H1 (cell line): Measurements from ENCODE around the gene CRIP1. TPM values are rescaled to one million over a fixed set of nuclear protein-coding genes. Genes with fewer than 3 reads are reported as not detected.

Experiments
- CTCF ChIA-PET: fragments of 300-600 bp; sonication (Branson Sonifier 250); formaldehyde crosslinking; loops from one replicate; lab custom pipeline; 2021; ENCODE audit not compliant: partially characterized antibody; lab: Charles Lee
- POLR2A ChIA-PET: fragments of 300-600 bp; sonication (Branson Sonifier 250); formaldehyde crosslinking; loops from one replicate; lab custom pipeline; 2021; ENCODE audit warnings: inconsistent platforms; ENCODE audit not compliant: partially characterized antibody; lab: Charles Lee
- DNase-seq, 2 experiments: peaks; one replicate each; pipeline versions ENCODE4 v3.0.0 to v3.0.0-alpha.2; 2010 to 2022; ENCODE audit warnings: low spot score in 2 of 2, low read depth in 1 of 2, mixed read lengths in 1 of 2
- FAIRE-seq: peaks from 2 replicates; lab custom pipeline; 2011; peaks lifted over from hg19 to GRCh38; lab: Jason Lieb, UNC
- H2AFZ ChIP-seq: 2 replicates; pipeline ENCODE4 v1.8.1; 2012; ENCODE audit warnings: low read length, inconsistent platforms
- H2AK5ac ChIP-seq: 2 replicates; pipeline ENCODE4 v1.6.1; 2013; ENCODE audit warnings: low read depth, low read length
- H2BK120ac ChIP-seq: replicated peaks from 2 replicates; pipeline ENCODE3; 2013; ENCODE audit warnings: low read depth, low read length, inconsistent platforms
- H2BK12ac ChIP-seq: 2 replicates; pipeline ENCODE4 v1.6.1; 2013; ENCODE audit warnings: low read depth, low read length
- H2BK15ac ChIP-seq: 2 replicates; pipeline ENCODE4 v1.6.1; 2013; ENCODE audit warnings: low read length
- H2BK20ac ChIP-seq: 2 replicates; pipeline ENCODE4 v1.6.1; 2013; ENCODE audit warnings: low read length
- H2BK5ac ChIP-seq: 2 replicates; pipeline ENCODE4 v1.6.1; 2013; ENCODE audit warnings: low read depth, low read length
- H3K14ac ChIP-seq: 2 replicates; pipeline ENCODE4 v1.6.1; 2013; ENCODE audit warnings: inconsistent platforms; ENCODE audit not compliant: insufficient read length
- H3K18ac ChIP-seq: 2 replicates; pipeline ENCODE4 v1.6.1; 2013; ENCODE audit warnings: low read length; ENCODE audit errors: extremely low read depth
- H3K23ac ChIP-seq: 2 replicates; pipeline ENCODE4 v1.6.1; 2013; ENCODE audit warnings: inconsistent platforms; ENCODE audit not compliant: insufficient read length
- H3K23me2 ChIP-seq: 2 replicates; pipeline ENCODE4 v1.6.1; 2013; ENCODE audit warnings: low read depth, low read length
- H3K27ac ChIP-seq: 2 replicates; pipeline ENCODE4 v1.6.1; 2011; ENCODE audit warnings: low read depth, low read length, inconsistent platforms
- H3K27me3 ChIP-seq, 4 experiments: replicated peaks in 1 of 4; 1 replicate in 1 of 4; 2 replicates in 3 of 4; pipeline versions ENCODE4 v1.6.1 to v1.8.1; 2011 to 2013; ENCODE audit warnings: low read length in 3 of 4, mild to moderate bottlenecking in 3 of 4, inconsistent platforms in 2 of 4, mixed read lengths in 2 of 4, moderate library complexity in 1 of 4; ENCODE audit not compliant: control insufficient read depth in 3 of 4, insufficient read depth in 3 of 4; ENCODE audit errors: extremely low read depth in 1 of 4
- H3K36me3 ChIP-seq, 4 experiments: 2 replicates each; pipeline versions ENCODE4 v1.6.1 to v1.8.1; 2011 to 2013; ENCODE audit warnings: mild to moderate bottlenecking in 4 of 4, low read length in 3 of 4, moderate library complexity in 2 of 4, control low read depth in 1 of 4, inconsistent platforms in 1 of 4; ENCODE audit not compliant: insufficient read depth in 4 of 4, control insufficient read depth in 2 of 4
- H3K4ac ChIP-seq: replicated peaks from 2 replicates; pipeline ENCODE3; 2013; ENCODE audit warnings: low read length, low read depth, mixed read lengths, inconsistent platforms; ENCODE audit not compliant: insufficient read length
- H3K4me1 ChIP-seq, 4 experiments: replicated peaks in 1 of 4; 1 replicate in 1 of 4; 2 replicates in 3 of 4; pipeline versions ENCODE4 v1.6.1 to v1.8.1; 2011 to 2013; ENCODE audit warnings: low read length in 3 of 4, inconsistent platforms in 2 of 4, mixed read lengths in 1 of 4; ENCODE audit not compliant: insufficient read depth in 4 of 4, control insufficient read depth in 3 of 4
- H3K4me2 ChIP-seq, 2 experiments: 2 replicates each; pipeline versions ENCODE4 v1.6.1 to v1.8.1; 2011 to 2013; ENCODE audit warnings: low read depth in 2 of 2, low read length in 2 of 2, control low read depth in 1 of 2, inconsistent platforms in 1 of 2, mild to moderate bottlenecking in 1 of 2; ENCODE audit not compliant: insufficient read depth in 1 of 2
- H3K4me3 ChIP-seq, 4 experiments: fragments of 200-600, 300-600 bp in 1 of 4; sonication (generic), shearing (Covaris generic), sonication (Bioruptor Twin) in 1 of 4; 2 replicates each; pipeline versions ENCODE4 v1.5.1 to v1.8.1; 2011 to 2016; ENCODE audit warnings: low read length in 4 of 4, low read depth in 3 of 4, control low read depth in 2 of 4, inconsistent platforms in 2 of 4, mild to moderate bottlenecking in 2 of 4, mixed read lengths in 1 of 4, moderate library complexity in 1 of 4; ENCODE audit not compliant: insufficient read depth in 2 of 4; ENCODE audit errors: extremely low read depth in 1 of 4
- H3K56ac ChIP-seq: replicated peaks from 2 replicates; pipeline ENCODE3; 2013; ENCODE audit warnings: low read depth, mild to moderate bottlenecking, mixed read lengths, low read length, inconsistent platforms; ENCODE audit not compliant: insufficient read length
- H3K79me1 ChIP-seq: 2 replicates; pipeline ENCODE4 v1.6.1; 2013; ENCODE audit warnings: low read depth, low read length, control low read depth
- H3K79me2 ChIP-seq, 2 experiments: 2 replicates each; pipeline versions ENCODE4 v1.6.1 to v1.8.1; 2012 to 2013; ENCODE audit warnings: low read length in 2 of 2, mild to moderate bottlenecking in 2 of 2, inconsistent platforms in 1 of 2; ENCODE audit not compliant: insufficient read depth in 2 of 2, control insufficient read depth in 1 of 2
- H3K9ac ChIP-seq, 4 experiments: replicated peaks in 1 of 4; 1 replicate in 1 of 4; 2 replicates in 3 of 4; pipeline versions ENCODE4 v1.6.1 to v1.8.1; 2011 to 2013; ENCODE audit warnings: low read depth in 3 of 4, low read length in 3 of 4, control low read depth in 2 of 4, mild to moderate bottlenecking in 2 of 4, moderate library complexity in 2 of 4, inconsistent platforms in 1 of 4; ENCODE audit errors: extremely low read depth in 1 of 4
- H3K9me3 ChIP-seq, 2 experiments: 2 replicates each; pipeline versions ENCODE4 v1.6.1 to v1.8.1; 2012 to 2013; ENCODE audit warnings: mild to moderate bottlenecking in 2 of 2, moderate library complexity in 2 of 2, control low read depth in 1 of 2, inconsistent platforms in 1 of 2, low read depth in 1 of 2, low read length in 1 of 2, mixed read lengths in 1 of 2; ENCODE audit not compliant: insufficient read depth in 2 of 2
- H4K20me1 ChIP-seq, 2 experiments: replicated peaks in 1 of 2; 2 replicates each; pipeline versions ENCODE3 to v1.8.1; 2011 to 2013; ENCODE audit warnings: inconsistent platforms in 2 of 2, low read length in 2 of 2, mild to moderate bottlenecking in 1 of 2; ENCODE audit not compliant: insufficient read depth in 2 of 2, control insufficient read depth in 1 of 2
- H4K5ac ChIP-seq: 2 replicates; pipeline ENCODE4 v1.6.1; 2013; ENCODE audit warnings: low read length, low read depth, mixed read lengths, inconsistent platforms; ENCODE audit not compliant: insufficient read length
- H4K8ac ChIP-seq: 2 replicates; pipeline ENCODE4 v1.8.0; 2013; ENCODE audit warnings: mild to moderate bottlenecking, moderate library complexity, low read length, inconsistent platforms; ENCODE audit not compliant: insufficient read depth; ENCODE audit errors: extremely low read depth
- H4K91ac ChIP-seq: replicated peaks from 2 replicates; pipeline ENCODE3; 2013; ENCODE audit warnings: low read length, mixed read lengths, inconsistent platforms; ENCODE audit not compliant: insufficient read length
- HDAC6 ChIP-seq: IDR thresholded peaks from one replicate; pipeline ENCODE4 v1.7.1; 2012; ENCODE audit warnings: low read depth, mild to moderate bottlenecking, inconsistent platforms, low read length, moderate library complexity
- WGBS, 2 experiments: shearing (Covaris generic) in 1 of 2; methylation state at CpG; one replicate each; pipeline versions ENCODE4 v1.1.6 to v1.1.7; 2013 to 2015; ENCODE audit warnings: low lambda C conversion rate in 2 of 2, mixed read lengths in 2 of 2, inconsistent platforms in 1 of 2, low coverage in 1 of 2, missing lambda C conversion rate in 1 of 2; ENCODE audit not compliant: insufficient replicate concordance in 2 of 2, insufficient coverage in 1 of 2, insufficient read length in 1 of 2; ENCODE audit errors: extremely low coverage in 1 of 2, missing lambda C conversion rate in 1 of 2; 5-methylcytosine and 5-hydroxymethylcytosine counted together
- polyA plus RNA-seq, 7 experiments: library from polyadenylated mRNA; depleted of rRNA in 3 of 7; stranded (reverse) in 5 of 7; unstranded in 2 of 7; fragments of >200 nt in 5 of 7; fragments of 200-250 nt in 2 of 7; gene quantifications; 1 replicate in 5 of 7; 2 replicates in 1 of 7; 4 replicates in 1 of 7; pipeline versions ENCODE4 v1.2.1 to v1.2.3, GENCODE V29; 2011 to 2013; ENCODE audit warnings: missing spikeins in 2 of 7, mixed read lengths in 2 of 7
- total RNA-seq: library from RNA; stranded (reverse); fragmentation: NEBNext Ultra II Directional; extraction: Animal tissue kit (Norgen Biotek cat#: 25700); gene quantifications from 2 replicates; pipeline ENCODE4 v1.2.1, GENCODE V29; 2021

CRIP1 gene
- total and polyA plus RNA-seq, 2 of the 8 experiments (the other 6 are each of a cell fraction or from before 2014, with no cell fraction given): 1.2 to 2.2 TPM

DNA sequence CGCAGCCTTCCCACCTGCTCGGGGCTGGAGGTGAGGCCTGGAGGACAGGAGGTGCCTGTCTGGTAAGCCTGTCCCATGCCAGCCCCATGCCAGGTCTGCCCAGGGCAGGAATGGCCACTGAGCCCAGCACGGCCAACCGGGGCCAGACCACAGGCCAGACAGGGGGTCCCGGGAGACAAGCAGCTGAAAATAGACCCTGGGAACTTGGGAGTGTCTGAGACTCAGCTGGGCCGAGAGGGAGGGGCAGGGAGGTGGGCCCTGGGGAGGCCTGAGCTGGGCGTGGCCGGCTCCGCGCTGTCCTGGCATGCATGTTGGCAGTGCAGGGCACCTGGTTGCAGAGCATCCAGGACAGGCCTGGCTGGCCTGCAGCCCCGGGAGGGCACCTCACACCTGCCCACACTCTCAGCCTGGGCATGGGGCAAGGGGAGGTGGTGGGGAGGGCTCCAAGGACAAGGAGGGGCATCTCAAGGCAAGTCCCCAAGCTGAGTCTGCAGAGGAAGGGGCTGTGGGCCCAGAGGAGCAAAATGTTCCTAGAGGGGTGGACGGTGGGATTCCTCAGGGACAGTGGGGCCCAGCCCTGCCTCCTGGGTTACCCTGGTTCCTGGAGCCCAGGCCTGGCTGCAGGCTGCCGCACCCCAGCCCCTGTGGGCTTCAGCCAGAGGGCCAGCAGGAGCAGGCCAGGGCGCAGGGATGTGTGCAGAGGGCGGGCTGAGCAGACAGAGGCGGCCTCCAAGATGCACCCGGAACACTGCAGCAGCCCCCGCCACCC, 3.2 kb upstream of the CRIP1 start:
- no peak overlapping the region for H3K23ac ChIP-seq
- H2AFZ ChIP-seq: no peak overlapping the region
- H3K4ac ChIP-seq: no peak overlapping the region
- H3K4me1 ChIP-seq: peaks cover 0 to 39% (median 19%) of the 10 kb centered on the region in 4 experiments; a peak in 5 of 7 replicates
- peak in 1 of 2 experiments; percentile 43 for DNase-seq
- no peak overlapping the region; the same call in 1 of the 2 replicates for H4K8ac ChIP-seq
- H3K9me3 ChIP-seq: no peaks in the 10 kb centered on the region
- no peak overlapping the region for H3K9ac ChIP-seq
- no peak overlapping the region for H2BK15ac ChIP-seq
- H4K91ac ChIP-seq: no peak overlapping the region
- ChIA-PET POLR2A (interaction anchor here (1.1 to 1.7 kb wide), 3 partner anchors 11 to 107 kb away, joined by 3 read pairs; no protein-coding TSS in a partner anchor), CTCF (interaction anchor here (0.8 to 5.0 kb wide), 9 partner anchors 12 to 157 kb away, joined by 3 to 70 read pairs (median 4); no protein-coding TSS in a partner anchor)
- H2BK120ac ChIP-seq: no peak overlapping the region
- 79% methylated on average over 16 of the region's 18 CpGs; no CpG with 5 or more reads in 1 of the 2 experiments for whole genome bisulfite sequencing, 2 experiments
- peaks cover 4 to 15% of the 10 kb centered on the region in 2 experiments for H4K20me1 ChIP-seq
- no peaks in the 10 kb centered on the region for H3K79me1 ChIP-seq
- no peak overlapping the region for H3K27ac ChIP-seq
- no peak overlapping the region for H4K5ac ChIP-seq
- no peaks in the 10 kb centered on the region for H3K79me2 ChIP-seq
- H3K23me2 ChIP-seq: peaks cover 6% of the 10 kb centered on the region; the same call in 1 of the 2 replicates
- H3K4me3 ChIP-seq: no peak overlapping the region
- 0 out of 2 replicates have a peak overlapping the region, but pooled peaks have one; percentile 65 for H2AK5ac ChIP-seq
- H3K27me3 ChIP-seq: peaks cover 53 to 99% (median 82%) of the 10 kb centered on the region in 4 experiments
- peak overlapping the region; percentile 68 for H2BK12ac ChIP-seq
- H2BK5ac ChIP-seq: no peak overlapping the region
- no peak overlapping the region for H3K4me2 ChIP-seq
- H3K36me3 ChIP-seq: no peaks in the 10 kb centered on the region
- no peak overlapping the region; the same call in 1 of the 2 replicates for H3K18ac ChIP-seq
- no peak overlapping the region for H2BK20ac ChIP-seq
- H3K56ac ChIP-seq: no peak overlapping the region
- TF ChIP-seq HDAC6: no peak
- TF ChIP-seq, all 59 proteins: peak for 0
- no peak for FAIRE-seq
- no peak overlapping the region for H3K14ac ChIP-seq
